HepG2 (cell line): Measurements from ENCODE around the gene ELP5. TPM values are rescaled to one million over a fixed set of nuclear protein-coding genes. Genes with fewer than 3 reads are reported as not detected.

Experiments
- FOSL2 ChIP-seq: sonication (generic); formaldehyde crosslinking; IDR thresholded peaks from 2 replicates; pipeline ENCODE4 v1.4.0; 2020; ENCODE audit warnings: missing genetic modification reagents
- FOXK1 ChIP-seq: sonication (generic); formaldehyde crosslinking; IDR thresholded peaks from 2 replicates; pipeline ENCODE4 v1.4.0; 2020; ENCODE audit warnings: low read depth, missing genetic modification reagents, borderline replicate concordance
- HINFP ChIP-seq: sonication (generic); formaldehyde crosslinking; IDR thresholded peaks from 2 replicates; pipeline ENCODE4 v1.4.0; 2020; ENCODE audit warnings: low read depth, mild to moderate bottlenecking, missing genetic modification reagents
- HNF4G ChIP-seq, 2 experiments: sonication (generic) in 1 of 2; formaldehyde crosslinking in 1 of 2; IDR thresholded peaks; 2 replicates each; pipeline versions ENCODE4 v1.4.0 to v1.6.1; 2011 to 2020; ENCODE audit warnings: borderline replicate concordance in 2 of 2, low read depth in 2 of 2, mild to moderate bottlenecking in 2 of 2, low read length in 1 of 2, missing genetic modification reagents in 1 of 2, moderate library complexity in 1 of 2
- HNRNPH1 ChIP-seq: fragments of 200-400 bp; formaldehyde crosslinking; optimal IDR thresholded peaks from 2 replicates; pipeline ENCODE3; 2017; ENCODE audit warnings: mild to moderate bottlenecking, low read depth, low read length
- HNRNPUL1 ChIP-seq: fragments of 200-400 bp; formaldehyde crosslinking; IDR thresholded peaks from 2 replicates; pipeline ENCODE4 v1.6.1; 2017; ENCODE audit warnings: low read depth, mild to moderate bottlenecking, low read length, moderate library complexity
- MTA3 ChIP-seq: sonication (generic); formaldehyde crosslinking; IDR thresholded peaks from 2 replicates; pipeline ENCODE4 v1.4.0; 2020; ENCODE audit warnings: missing genetic modification reagents
- NAIF1 ChIP-seq: sonication (generic); formaldehyde crosslinking; IDR thresholded peaks from 2 replicates; pipeline ENCODE4 v1.5.0; 2020; ENCODE audit warnings: mild to moderate bottlenecking, missing genetic modification reagents, borderline replicate concordance
- POGZ ChIP-seq: sonication (generic); formaldehyde crosslinking; IDR thresholded peaks from 2 replicates; pipeline ENCODE4 v1.4.0; 2020; ENCODE audit warnings: mild to moderate bottlenecking, missing genetic modification reagents
- RCOR2 ChIP-seq: IDR thresholded peaks from 2 replicates; pipeline ENCODE4 v1.6.1; 2016; ENCODE audit warnings: missing biosample characterization, missing genetic modification reagents
- REST ChIP-seq, 2 experiments: IDR thresholded peaks; 2 replicates each; pipeline ENCODE4 v1.6.1; 2011 to 2012; ENCODE audit warnings: low read length in 2 of 2, borderline replicate concordance in 1 of 2, low read depth in 1 of 2, mild to moderate bottlenecking in 1 of 2, moderate library complexity in 1 of 2
- RXRA ChIP-seq: sonication (generic); formaldehyde crosslinking; IDR thresholded peaks from 2 replicates; pipeline ENCODE4 v1.5.1; 2020; ENCODE audit warnings: missing genetic modification reagents
- SYNCRIP ChIP-seq: fragments of 200-400 bp; formaldehyde crosslinking; IDR thresholded peaks from 2 replicates; pipeline ENCODE4 v1.6.1; 2018; ENCODE audit warnings: mild to moderate bottlenecking, low read depth, low read length; ENCODE audit not compliant: insufficient read depth
- ZBTB26 ChIP-seq: IDR thresholded peaks from 2 replicates; pipeline ENCODE4 v1.6.1; 2016; ENCODE audit warnings: missing compliant biosample characterization, missing genetic modification reagents, borderline replicate concordance
- ZFY ChIP-seq: sonication (generic); formaldehyde crosslinking; IDR thresholded peaks from 2 replicates; pipeline ENCODE4 v1.4.0; 2020; ENCODE audit warnings: missing genetic modification reagents
- ZKSCAN1 ChIP-seq: fragments of 150-350 bp; IDR thresholded peaks from 2 replicates; pipeline ENCODE4 v1.6.1; 2014; ENCODE audit warnings: low read length
- ZNF17 ChIP-seq: sonication (generic); formaldehyde crosslinking; IDR thresholded peaks from 2 replicates; pipeline ENCODE4 v1.5.0; 2020; ENCODE audit warnings: mild to moderate bottlenecking, missing genetic modification reagents
- ZNF354B ChIP-seq: sonication (generic); formaldehyde crosslinking; IDR thresholded peaks from 2 replicates; pipeline ENCODE4 v1.8.0; 2022; ENCODE audit warnings: mild to moderate bottlenecking, missing genetic modification reagents
- ZNF367 ChIP-seq: sonication (generic); formaldehyde crosslinking; IDR thresholded peaks from 2 replicates; pipeline ENCODE4 v1.4.0; 2020; ENCODE audit warnings: missing genetic modification reagents, borderline replicate concordance
- ZNF510 ChIP-seq: sonication (generic); formaldehyde crosslinking; IDR thresholded peaks from 2 replicates; pipeline ENCODE4 v1.4.0; 2020; ENCODE audit warnings: low read depth, mild to moderate bottlenecking, missing genetic modification reagents
- ZNF614 ChIP-seq: IDR thresholded peaks from 2 replicates; pipeline ENCODE4 v1.6.1; 2018; ENCODE audit warnings: missing biosample characterization, missing genetic modification reagents, inconsistent platforms, borderline replicate concordance
- ZNF75D ChIP-seq: sonication (generic); formaldehyde crosslinking; IDR thresholded peaks from 2 replicates; pipeline ENCODE4 v1.8.1; 2023; ENCODE audit warnings: missing genetic modification reagents, mild to moderate bottlenecking, borderline replicate concordance
- polyA plus RNA-seq, 8 experiments: library from polyadenylated mRNA; depleted of rRNA in 3 of 8; stranded (reverse) in 7 of 8; unstranded in 1 of 8; fragments of >200 nt; fragmentation: Illumina TruSeq in 4 of 8; extraction: Trizol in 4 of 8; gene quantifications; 2 replicates each; pipeline versions ENCODE4 v1.2.1 to v1.2.3, GENCODE V29; 2011 to 2016; ENCODE audit warnings: low read depth in 4 of 8, missing spikeins in 1 of 8, mixed read lengths in 1 of 8; ENCODE audit not compliant: insufficient read depth in 1 of 8
- total RNA-seq, 5 experiments: library from RNA; depleted of rRNA; stranded (reverse); fragments of >200 nt; fragmentation: Illumina TruSeq; extraction: Trizol; gene quantifications; 2 replicates each; pipeline ENCODE4 v1.2.3, GENCODE V29; 2016; ENCODE audit warnings: low read depth in 1 of 5

Gene ELP5
- total and polyA plus RNA-seq, 2 of the 13 experiments (the other 11 are each of a cell fraction or from before 2014, with no cell fraction given), result 67.6 to 69.8 TPM

GRCh38 chr17:7219812-7220592, 32.0 kb upstream of the ELP5 start, which contains the start of the genes ACADVL and DLG4 (continued):
- TF ChIP-seq HINFP (CRISPR knock-in tag) (no peak), ZNF17 (no peak), REST (IDR thresholded peaks at IDR 0.05; ENCODE audit: borderline replicate concordance in 1 of 2, low read depth in 1 of 2, low read length in 2 of 2) (no peak), ZNF367 (no peak), ZNF510 (CRISPR knock-in tag) (no peak), MTA3 (CRISPR knock-in tag) (no peak), RXRA (CRISPR knock-in tag) (peak; percentile 99), FOSL2 (CRISPR knock-in tag) (peak; percentile 97), RCOR2 (CRISPR knock-in tag) (no peak), HNRNPUL1 (no peak), NAIF1 (peak; percentile 72; the same call in 1 of the 2 replicates), HNRNPH1 (no peak), POGZ (CRISPR knock-in tag) (peak; percentile 22; the same call in 1 of the 2 replicates), HNF4G (IDR thresholded peaks at IDR 0.05; ENCODE audit: borderline replicate concordance, low read depth, low read length) (peak; percentile 28; the same call in 1 of the 2 replicates), HNF4G (CRISPR knock-in tag; IDR thresholded peaks at IDR 0.05; ENCODE audit: borderline replicate concordance, low read depth) (no peak), ZNF354B (CRISPR knock-in tag) (no peak), ZNF75D (no peak), ZNF614 (CRISPR knock-in tag) (no peak), SYNCRIP (no peak), ZKSCAN1 (no peak), ZFY (CRISPR knock-in tag) (peak; percentile 77), FOXK1 (CRISPR knock-in tag) (no peak), ZBTB26 (CRISPR knock-in tag) (peak; percentile 56; the same call in 1 of the 2 replicates)
